MCF 10A (cell line): ENCODE measurements around the gene DDN. TPM values are rescaled to one million over a fixed set of nuclear protein-coding genes. Genes with fewer than 3 reads are reported as not detected.
A peak's percentile ranks its signal among the peaks of the same experiment; 100 is the strongest.

Experiments
- BruUV-seq: library from RNA; stranded (reverse); fragments of 400-500 nt; replicated peaks from 2 replicates; lab custom pipeline; 2021; lab: Mats Ljungman, UMichigan
- CTCF ChIA-PET: fragments of 300-600 bp; sonication (Branson Sonifier 250); formaldehyde crosslinking; extraction: SDS; loops from one replicate; lab custom pipeline; 2021; ENCODE audit warnings: antibody characterized with exemption, inconsistent platforms; lab: Yijun Ruan, JAX
- POLR2A ChIA-PET: fragments of 300-600, 350-650 bp; sonication (Branson Sonifier 250); formaldehyde crosslinking; extraction: SDS; loops from one replicate; lab custom pipeline; 2020; ENCODE audit warnings: antibody characterized with exemption, inconsistent platforms; lab: Yijun Ruan, JAX
- DNase-seq: peaks from one replicate; pipeline ENCODE4 v3.0.0-alpha.2; 2018; ENCODE audit not compliant: unreplicated experiment
- H3K27ac Mint-ChIP-seq: one replicate; pipeline ENCODE4 v1.8.0; 2022; ENCODE audit warnings: mild to moderate bottlenecking, low read depth, mixed read lengths; ENCODE audit not compliant: unreplicated experiment
- H3K27me3 Mint-ChIP-seq: one replicate; pipeline ENCODE4 v1.8.0; 2022; ENCODE audit warnings: mixed read lengths; ENCODE audit not compliant: insufficient read depth, unreplicated experiment
- H3K36me3 Mint-ChIP-seq: one replicate; pipeline ENCODE4 v1.8.0; 2022; ENCODE audit warnings: mild to moderate bottlenecking, moderate library complexity, mixed read lengths; ENCODE audit not compliant: insufficient read depth, unreplicated experiment
- H3K4me1 Mint-ChIP-seq: one replicate; pipeline ENCODE4 v1.8.0; 2022; ENCODE audit warnings: mixed read lengths; ENCODE audit not compliant: insufficient read depth, unreplicated experiment
- H3K4me3 Mint-ChIP-seq: one replicate; pipeline ENCODE4 v1.8.0; 2022; ENCODE audit warnings: mild to moderate bottlenecking, moderate library complexity, mixed read lengths; ENCODE audit not compliant: unreplicated experiment
- H3K9me3 Mint-ChIP-seq: one replicate; pipeline ENCODE4 v1.8.0; 2022; ENCODE audit warnings: mixed read lengths; ENCODE audit not compliant: unreplicated experiment
- intact Hi-C: fragments of 100-400 bp; cut with micrococcal nuclease; formaldehyde crosslinking; loops from 2 replicates; pipeline ENCODE4 v1.14.1; 2022
- total RNA-seq: library from RNA; stranded (reverse); gene quantifications from 2 replicates; pipeline ENCODE4 v1.2.3, GENCODE V29; 2022
- TF ChIP-seq, protein P1 (sequence below): fragments of 200-600 bp; IDR thresholded peaks from one replicate; pipeline ENCODE4 v1.8.0; 2022; ENCODE audit warnings: antibody characterized with exemption, mild to moderate bottlenecking; ENCODE audit not compliant: unreplicated experiment

DDN gene
- total RNA-seq, 1 experiment from 2014 or later = 0.28 TPM

DNA sequence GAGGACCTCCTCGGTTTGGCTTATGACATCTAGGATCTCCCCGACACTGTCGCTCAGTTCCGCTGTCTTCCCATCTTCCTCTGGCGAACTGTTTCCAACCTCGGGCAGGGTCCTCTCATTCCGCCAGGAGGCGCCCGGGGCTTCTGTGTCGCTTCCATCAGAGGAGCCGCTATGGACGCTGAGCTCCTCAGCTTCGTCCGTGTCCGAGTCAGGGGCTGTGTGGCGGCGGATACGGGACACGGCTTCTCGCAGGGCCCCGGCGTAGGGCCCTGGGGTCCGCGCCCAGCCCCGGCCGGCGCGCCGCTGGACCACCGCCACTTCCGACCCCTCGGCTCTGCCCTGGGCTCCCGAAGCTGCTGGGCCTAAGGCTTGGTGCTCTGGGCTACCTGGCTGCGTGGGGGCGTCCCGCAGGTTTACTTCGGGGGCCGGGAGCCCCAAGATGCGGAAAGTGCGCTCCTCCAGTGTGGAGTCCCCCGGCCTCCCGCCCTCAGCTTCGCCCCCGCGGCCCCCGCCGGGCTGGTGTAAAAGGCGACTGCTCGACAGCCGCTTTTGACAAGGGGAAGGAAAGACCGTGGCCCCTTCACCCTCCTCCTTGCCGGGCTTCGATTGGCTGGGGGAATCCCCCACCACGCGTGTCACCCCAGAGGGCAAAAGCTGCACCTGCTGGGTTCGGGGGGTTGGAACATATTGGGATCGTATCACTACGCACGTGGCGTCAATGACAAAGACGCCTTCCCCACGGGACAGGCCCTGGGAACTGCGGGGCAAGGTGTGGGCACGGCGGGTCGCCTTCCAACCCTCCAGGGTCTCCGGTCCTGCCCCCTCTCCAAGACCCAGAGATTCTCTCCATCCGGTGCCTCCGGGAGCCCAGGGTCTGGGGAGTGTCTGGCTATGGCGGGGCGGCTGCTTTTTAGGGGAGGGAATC is 2.1 kb downstream of the DDN start:
- no TSS peak for BruUV-seq
- Mint-ChIP-seq H3K27ac (no peak overlapping the region), H3K4me1 (peaks cover 14% of the 10 kb centered on the region), H3K4me3 (no peak overlapping the region), H3K27me3 (no peaks in the 10 kb centered on the region), H3K36me3 (peaks cover 13% of the 10 kb centered on the region), H3K9me3 (no peaks in the 10 kb centered on the region)
- no peak for DNase-seq
- CTCF ChIA-PET = interaction anchor here (0.8 to 2.4 kb wide), 8 partner anchors 9 to 202 kb away, joined by 3 to 14 read pairs (median 4); partner anchors contain the start of genes DDX23 and RND1
- POLR2A ChIA-PET = interaction anchor here (0.6 to 1.7 kb wide), 2 partner anchors 144 to 150 kb away, joined by 3 to 5 read pairs; no protein-coding TSS in a partner anchor
- TF ChIP-seq, protein P1, sequence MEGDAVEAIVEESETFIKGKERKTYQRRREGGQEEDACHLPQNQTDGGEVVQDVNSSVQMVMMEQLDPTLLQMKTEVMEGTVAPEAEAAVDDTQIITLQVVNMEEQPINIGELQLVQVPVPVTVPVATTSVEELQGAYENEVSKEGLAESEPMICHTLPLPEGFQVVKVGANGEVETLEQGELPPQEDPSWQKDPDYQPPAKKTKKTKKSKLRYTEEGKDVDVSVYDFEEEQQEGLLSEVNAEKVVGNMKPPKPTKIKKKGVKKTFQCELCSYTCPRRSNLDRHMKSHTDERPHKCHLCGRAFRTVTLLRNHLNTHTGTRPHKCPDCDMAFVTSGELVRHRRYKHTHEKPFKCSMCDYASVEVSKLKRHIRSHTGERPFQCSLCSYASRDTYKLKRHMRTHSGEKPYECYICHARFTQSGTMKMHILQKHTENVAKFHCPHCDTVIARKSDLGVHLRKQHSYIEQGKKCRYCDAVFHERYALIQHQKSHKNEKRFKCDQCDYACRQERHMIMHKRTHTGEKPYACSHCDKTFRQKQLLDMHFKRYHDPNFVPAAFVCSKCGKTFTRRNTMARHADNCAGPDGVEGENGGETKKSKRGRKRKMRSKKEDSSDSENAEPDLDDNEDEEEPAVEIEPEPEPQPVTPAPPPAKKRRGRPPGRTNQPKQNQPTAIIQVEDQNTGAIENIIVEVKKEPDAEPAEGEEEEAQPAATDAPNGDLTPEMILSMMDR = no peak
- intact Hi-C loops = loop anchor here (10.0 kb wide), 1 partner anchor 102 kb away; no protein-coding TSS in a partner anchor

DNA sequence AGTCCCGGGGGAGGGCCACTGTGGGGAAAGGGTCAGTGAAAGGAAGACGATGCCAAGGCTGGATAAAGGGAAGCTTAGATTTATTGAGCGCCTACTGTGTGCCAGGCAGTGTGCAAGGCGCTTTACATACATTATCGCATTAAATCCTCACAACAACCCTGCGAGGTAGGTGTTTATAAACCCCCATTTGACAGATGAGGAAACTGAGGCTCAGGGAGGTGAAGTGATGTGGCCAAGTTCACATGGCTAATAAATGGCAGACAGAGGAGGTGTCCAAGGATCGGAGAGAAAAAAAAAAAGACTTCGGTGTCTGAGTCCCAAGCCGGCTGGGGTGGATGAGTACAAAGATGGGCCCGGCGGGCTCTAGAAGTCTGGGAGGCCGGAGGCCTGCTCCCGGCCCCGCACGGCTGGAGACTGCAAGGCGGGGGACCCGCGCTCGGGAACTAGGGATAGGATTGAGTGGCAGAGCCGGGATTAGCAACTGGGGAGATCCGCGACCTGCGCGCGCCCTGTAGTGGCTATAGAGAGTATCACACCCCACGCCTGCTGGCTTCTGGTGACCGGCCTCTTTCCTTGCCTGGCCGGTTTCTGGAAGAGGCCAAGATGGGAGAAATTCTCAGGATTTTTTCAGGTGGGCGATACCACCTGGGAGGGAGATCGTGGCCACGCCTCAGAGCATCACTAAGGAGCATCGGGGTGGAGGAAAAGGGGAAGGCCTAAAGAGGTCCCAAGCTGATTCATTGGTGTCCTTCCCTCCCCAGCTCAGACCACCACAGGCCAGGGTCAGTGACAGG is 3.9 kb downstream of the DDN start:
- intact Hi-C loops = loop anchor here (1.0 to 10.0 kb wide), 4 partner anchors 30 to 142 kb away; no protein-coding TSS in a partner anchor
- Mint-ChIP-seq H3K9me3 (no peaks in the 10 kb centered on the region), H3K36me3 (no peaks in the 10 kb centered on the region), H3K4me1 (peaks cover 11% of the 10 kb centered on the region), H3K27me3 (peaks cover 3% of the 10 kb centered on the region), H3K27ac (no peak overlapping the region), H3K4me3 (peak overlapping the region; percentile 71)
- TF ChIP-seq, protein P1 = peak; percentile 85
- peak; percentile 80 for DNase-seq
- POLR2A ChIA-PET = interaction anchor here (1.7 kb wide), 1 partner anchor 142 kb away, joined by 5 read pairs; no protein-coding TSS in a partner anchor
- BruUV-seq = no TSS peak
- CTCF ChIA-PET = interaction anchor here (0.6 to 2.7 kb wide), 18 partner anchors 10 to 676 kb away, joined by 3 to 21 read pairs (median 4); partner anchors contain the start of genes DDX23, RND1 and WNT1

DNA sequence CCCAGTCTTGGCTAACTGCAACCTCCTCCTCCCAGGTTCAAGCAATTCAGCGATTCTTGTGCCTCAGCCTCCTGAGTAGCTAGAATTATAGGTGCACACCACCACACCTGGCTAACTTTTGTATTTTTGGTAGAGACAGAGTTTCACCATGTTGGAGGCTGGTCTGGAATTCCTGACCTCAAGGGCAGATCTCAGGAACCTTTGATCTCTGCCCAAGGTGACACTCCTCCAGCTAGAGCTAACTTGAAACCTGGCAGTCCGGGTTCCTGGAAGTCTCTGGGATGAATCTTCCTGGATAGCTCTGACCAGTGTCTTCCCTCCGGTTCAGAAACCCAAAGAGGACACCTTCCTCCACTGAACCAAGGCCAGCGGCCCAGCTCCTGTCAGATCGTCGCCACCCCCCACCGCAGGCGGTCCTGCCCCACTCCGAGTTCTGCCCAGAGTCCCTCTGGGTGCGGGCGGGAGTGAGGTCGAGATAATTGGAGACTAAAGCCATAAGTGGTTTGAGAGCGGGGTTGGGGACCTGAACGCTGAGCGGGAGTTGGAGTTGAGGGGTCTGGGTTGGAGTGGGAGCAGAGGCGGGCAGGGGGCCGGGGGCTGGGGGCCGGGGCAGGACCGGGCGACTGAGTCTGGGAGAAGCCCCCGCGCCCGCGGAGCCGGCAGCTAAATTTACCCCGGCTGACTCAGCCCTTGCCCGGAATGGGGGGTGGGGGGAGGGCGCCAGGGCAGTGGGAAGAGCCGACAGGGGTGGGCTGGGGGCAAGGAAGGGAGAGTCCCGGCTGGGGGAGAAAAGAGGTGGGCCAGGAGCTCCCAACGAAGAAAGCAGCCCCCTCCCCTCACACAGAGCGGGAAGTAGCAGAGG is 4.7 kb downstream of the DDN start:
- no peak for DNase-seq
- intact Hi-C loops = loop anchor here (1.0 to 10.0 kb wide), 4 partner anchors 30 to 141 kb away; no protein-coding TSS in a partner anchor
- Mint-ChIP-seq H3K27me3 (peaks cover 12% of the 10 kb centered on the region), H3K9me3 (no peaks in the 10 kb centered on the region), H3K4me1 (peaks cover 2% of the 10 kb centered on the region), H3K4me3 (no peak overlapping the region), H3K27ac (no peak overlapping the region), H3K36me3 (no peaks in the 10 kb centered on the region)
- ChIA-PET POLR2A (no interaction called here), CTCF (interaction anchor here (0.7 to 2.7 kb wide), 13 partner anchors 11 to 677 kb away, joined by 3 to 21 read pairs (median 4); partner anchors contain the start of genes DDX23 and WNT1)
- TF ChIP-seq, protein P1 = no peak
- no TSS peak for BruUV-seq
